GM23338 (cell line): Measurements from ENCODE around the gene TBX1. TPM values are rescaled to one million over a fixed set of nuclear protein-coding genes. Genes with fewer than 3 reads are reported as not detected.

Experiments used
- ATAC-seq: fragments of 200-7000 bp; cut with Tn5 transposase; 3 replicates; pipeline ENCODE4 v1.9.1; 2020
- DNase-seq: peaks from one replicate; pipeline ENCODE4 v3.0.0-alpha.2; 2015; ENCODE audit warnings: low spot score
- H2AFZ ChIP-seq: fragments of 200-600 bp; sonication (generic); 2 replicates; pipeline ENCODE4 v1.8.0; 2016; ENCODE audit warnings: antibody characterized with exemption, mild to moderate bottlenecking, moderate library complexity
- H3F3A ChIP-seq: fragments of 200-600 bp; sonication (generic); replicated peaks from 2 replicates; pipeline ENCODE4 v1.8.0; 2017; ENCODE audit warnings: antibody characterized with exemption, mixed run types, low read depth
- H3K27ac ChIP-seq: fragments of 200-600 bp; sonication (generic); 2 replicates; pipeline ENCODE4 v1.6.1; 2016; ENCODE audit warnings: low read depth
- H3K27me3 ChIP-seq: fragments of 200-600 bp; sonication (generic); 2 replicates; pipeline ENCODE4 v1.8.0; 2016; ENCODE audit warnings: mild to moderate bottlenecking, mixed run types, moderate library complexity; ENCODE audit not compliant: insufficient read depth
- H3K36me3 ChIP-seq: fragments of 200-600 bp; sonication (generic); 2 replicates; pipeline ENCODE4 v1.8.0; 2016; ENCODE audit warnings: mild to moderate bottlenecking; ENCODE audit not compliant: insufficient read depth
- H3K4me1 ChIP-seq: fragments of 200-600 bp; sonication (generic); 2 replicates; pipeline ENCODE4 v1.8.0; 2016; ENCODE audit warnings: mild to moderate bottlenecking, moderate library complexity; ENCODE audit not compliant: insufficient read depth
- H3K4me2 ChIP-seq: fragments of 200-600 bp; sonication (generic); 2 replicates; pipeline ENCODE4 v1.7.1; 2017; ENCODE audit warnings: mixed run types
- H3K4me3 ChIP-seq: fragments of 200-600 bp; sonication (generic); 2 replicates; pipeline ENCODE4 v1.6.1; 2016; ENCODE audit warnings: mixed run types
- H3K79me2 ChIP-seq: fragments of 200-600 bp; sonication (generic); replicated peaks from 2 replicates; pipeline ENCODE4 v1.8.0; 2017; ENCODE audit warnings: mild to moderate bottlenecking; ENCODE audit not compliant: insufficient read depth
- H3K9me2 ChIP-seq: fragments of 200-600 bp; sonication (generic); 2 replicates; pipeline ENCODE4 v1.8.0; 2017; ENCODE audit not compliant: insufficient read depth
- H4K20me1 ChIP-seq: fragments of 200-600 bp; sonication (generic); replicated peaks from 2 replicates; pipeline ENCODE4 v1.8.0; 2017; ENCODE audit warnings: mild to moderate bottlenecking; ENCODE audit not compliant: insufficient read depth
- H3K27ac Mint-ChIP-seq: 2 replicates; pipeline ENCODE4 v1.8.0; 2020; ENCODE audit warnings: inconsistent platforms, mild to moderate bottlenecking, moderate library complexity, mixed read lengths
- H3K27me3 Mint-ChIP-seq: 3 replicates; pipeline ENCODE4 v1.8.0; 2022; ENCODE audit warnings: low read depth, mild to moderate bottlenecking, moderate library complexity, mixed read lengths, inconsistent platforms; ENCODE audit not compliant: insufficient read depth, poor library complexity
- H3K36me3 Mint-ChIP-seq: 3 replicates; pipeline ENCODE4 v1.8.0; 2021; ENCODE audit warnings: low read depth, mild to moderate bottlenecking, inconsistent platforms, moderate library complexity, mixed read lengths
- H3K4me1 Mint-ChIP-seq: 3 replicates; pipeline ENCODE4 v1.8.0; 2020; ENCODE audit warnings: mild to moderate bottlenecking, inconsistent platforms, mixed read lengths
- H3K4me3 Mint-ChIP-seq: 3 replicates; pipeline ENCODE4 v1.8.0; 2021; ENCODE audit warnings: moderate library complexity, mild to moderate bottlenecking, inconsistent platforms, mixed read lengths
- H3K9me3 Mint-ChIP-seq: 3 replicates; pipeline ENCODE4 v1.8.0; 2020; ENCODE audit warnings: moderate library complexity, mild to moderate bottlenecking, inconsistent platforms, mixed read lengths
- CREB1 ChIP-seq: fragments of 250-450 bp; sonication (Bioruptor Pico); IDR thresholded peaks from 2 replicates; pipeline ENCODE4 v1.5.0; 2020; ENCODE audit warnings: low read depth, mild to moderate bottlenecking, moderate library complexity
- EZH2 ChIP-seq: fragments of 200-600 bp; sonication (generic); IDR thresholded peaks from one replicate; pipeline ENCODE4 v1.8.0; 2017; ENCODE audit warnings: antibody characterized with exemption, mild to moderate bottlenecking, low read depth; ENCODE audit not compliant: unreplicated experiment
- EZH2phosphoT487 ChIP-seq: fragments of 200-600 bp; sonication (generic); IDR thresholded peaks from one replicate; pipeline ENCODE4 v1.8.1; 2018; ENCODE audit warnings: antibody characterized with exemption; ENCODE audit not compliant: unreplicated experiment
- NANOG ChIP-seq: IDR thresholded peaks from 2 replicates; pipeline ENCODE4 v1.6.1; 2016; ENCODE audit warnings: antibody characterized with exemption, borderline replicate concordance
- POLR2AphosphoS5 ChIP-seq: IDR thresholded peaks from 2 replicates; pipeline ENCODE4 v1.6.1; 2016; ENCODE audit warnings: antibody characterized with exemption, low read depth
- STAT1 ChIP-seq: IDR thresholded peaks from one replicate; pipeline ENCODE4 v1.6.1; 2016; ENCODE audit warnings: antibody characterized with exemption; ENCODE audit not compliant: unreplicated experiment
- ZNF114 ChIP-seq: fragments of 250-450 bp; sonication (Bioruptor Pico); IDR thresholded peaks from 2 replicates; pipeline ENCODE4 v1.5.0; 2020; ENCODE audit warnings: mild to moderate bottlenecking, moderate library complexity
- ZNF331 ChIP-seq: fragments of 250-450 bp; sonication (Bioruptor Pico); IDR thresholded peaks from 2 replicates; pipeline ENCODE4 v1.5.0; 2020; ENCODE audit warnings: low read depth, mild to moderate bottlenecking, moderate library complexity
- polyA plus RNA-seq: library from polyadenylated mRNA; unstranded; fragments of >200 nt; fragmentation: Nextera tagmentation; extraction: Ambion mirVana; gene quantifications from 2 replicates; pipeline ENCODE4 v1.2.1, GENCODE V29; 2016
- total RNA-seq: library from RNA; depleted of rRNA; stranded (reverse); fragments of >200 nt; shearing (Covaris generic); gene quantifications from 2 replicates; pipeline ENCODE4 v1.2.3, GENCODE V29; 2014
- TF ChIP-seq, protein P1 (sequence below), 2 experiments: fragments of 200-600 bp in 1 of 2; sonication (generic) in 1 of 2; conservative IDR thresholded peaks; 2 replicates each; pipeline versions ENCODE4 v1.5.1 to v1.6.1; 2016 to 2017; ENCODE audit warnings: antibody characterized with exemption in 2 of 2, low read depth in 2 of 2, mild to moderate bottlenecking in 2 of 2, moderate library complexity in 1 of 2
- TF ChIP-seq, protein P2 (sequence below): IDR thresholded peaks from one replicate; pipeline ENCODE4 v1.6.1; 2018; ENCODE audit warnings: antibody characterized with exemption; ENCODE audit not compliant: unreplicated experiment

TBX1 gene
- total and polyA plus RNA-seq, 2 experiments from 2014 or later, result 0.19 to 0.66 TPM

DNA sequence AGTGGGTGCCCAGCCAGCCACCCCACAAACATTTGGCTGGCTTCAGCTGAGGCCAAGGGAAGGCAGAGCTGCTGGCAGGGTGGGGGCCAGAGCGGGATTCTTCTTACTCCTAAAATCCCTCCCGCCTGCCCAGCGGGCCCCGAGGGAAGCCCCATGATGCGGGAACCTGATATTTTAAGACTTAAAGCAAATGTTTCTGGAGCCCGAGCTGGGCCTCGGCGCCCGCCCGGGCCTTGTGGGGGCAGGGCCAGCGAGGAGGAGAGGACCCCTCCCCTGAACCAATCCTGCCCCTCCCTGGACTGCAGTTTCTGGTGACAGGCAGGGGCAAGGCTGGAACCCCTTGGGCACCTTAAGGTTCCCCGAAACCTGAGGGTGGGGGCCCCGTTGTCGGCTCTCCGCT lies 20.0 kb upstream of the TBX1 start:
- H3K4me2 ChIP-seq, result no peak overlapping the region
- H3K27ac ChIP-seq, result no peak overlapping the region
- H3K9me2 ChIP-seq, result no peaks in the 10 kb centered on the region
- H3F3A ChIP-seq, result no peaks in the 10 kb centered on the region
- no peaks in the 10 kb centered on the region for H3K27me3 ChIP-seq
- no peaks in the 10 kb centered on the region for H3K9me3 Mint-ChIP-seq
- no peaks in the 10 kb centered on the region for H3K4me1 ChIP-seq
- no peaks in the 10 kb centered on the region for H4K20me1 ChIP-seq
- H3K36me3 ChIP-seq, result no peaks in the 10 kb centered on the region
- H3K4me3 Mint-ChIP-seq, result no peak overlapping the region
- no peaks in the 10 kb centered on the region for H3K79me2 ChIP-seq
- no peak overlapping the region for H3K4me3 ChIP-seq
- no peak overlapping the region for H2AFZ ChIP-seq
- H3K4me1 Mint-ChIP-seq, result peaks cover 9% of the 10 kb centered on the region
- TF ChIP-seq, protein P1, sequence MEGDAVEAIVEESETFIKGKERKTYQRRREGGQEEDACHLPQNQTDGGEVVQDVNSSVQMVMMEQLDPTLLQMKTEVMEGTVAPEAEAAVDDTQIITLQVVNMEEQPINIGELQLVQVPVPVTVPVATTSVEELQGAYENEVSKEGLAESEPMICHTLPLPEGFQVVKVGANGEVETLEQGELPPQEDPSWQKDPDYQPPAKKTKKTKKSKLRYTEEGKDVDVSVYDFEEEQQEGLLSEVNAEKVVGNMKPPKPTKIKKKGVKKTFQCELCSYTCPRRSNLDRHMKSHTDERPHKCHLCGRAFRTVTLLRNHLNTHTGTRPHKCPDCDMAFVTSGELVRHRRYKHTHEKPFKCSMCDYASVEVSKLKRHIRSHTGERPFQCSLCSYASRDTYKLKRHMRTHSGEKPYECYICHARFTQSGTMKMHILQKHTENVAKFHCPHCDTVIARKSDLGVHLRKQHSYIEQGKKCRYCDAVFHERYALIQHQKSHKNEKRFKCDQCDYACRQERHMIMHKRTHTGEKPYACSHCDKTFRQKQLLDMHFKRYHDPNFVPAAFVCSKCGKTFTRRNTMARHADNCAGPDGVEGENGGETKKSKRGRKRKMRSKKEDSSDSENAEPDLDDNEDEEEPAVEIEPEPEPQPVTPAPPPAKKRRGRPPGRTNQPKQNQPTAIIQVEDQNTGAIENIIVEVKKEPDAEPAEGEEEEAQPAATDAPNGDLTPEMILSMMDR (conservative IDR thresholded peaks at IDR 0.05; ENCODE audit: low read depth in 2 of 2), result no peak
- TF ChIP-seq EZH2, result no peak
- TF ChIP-seq, protein P2, sequence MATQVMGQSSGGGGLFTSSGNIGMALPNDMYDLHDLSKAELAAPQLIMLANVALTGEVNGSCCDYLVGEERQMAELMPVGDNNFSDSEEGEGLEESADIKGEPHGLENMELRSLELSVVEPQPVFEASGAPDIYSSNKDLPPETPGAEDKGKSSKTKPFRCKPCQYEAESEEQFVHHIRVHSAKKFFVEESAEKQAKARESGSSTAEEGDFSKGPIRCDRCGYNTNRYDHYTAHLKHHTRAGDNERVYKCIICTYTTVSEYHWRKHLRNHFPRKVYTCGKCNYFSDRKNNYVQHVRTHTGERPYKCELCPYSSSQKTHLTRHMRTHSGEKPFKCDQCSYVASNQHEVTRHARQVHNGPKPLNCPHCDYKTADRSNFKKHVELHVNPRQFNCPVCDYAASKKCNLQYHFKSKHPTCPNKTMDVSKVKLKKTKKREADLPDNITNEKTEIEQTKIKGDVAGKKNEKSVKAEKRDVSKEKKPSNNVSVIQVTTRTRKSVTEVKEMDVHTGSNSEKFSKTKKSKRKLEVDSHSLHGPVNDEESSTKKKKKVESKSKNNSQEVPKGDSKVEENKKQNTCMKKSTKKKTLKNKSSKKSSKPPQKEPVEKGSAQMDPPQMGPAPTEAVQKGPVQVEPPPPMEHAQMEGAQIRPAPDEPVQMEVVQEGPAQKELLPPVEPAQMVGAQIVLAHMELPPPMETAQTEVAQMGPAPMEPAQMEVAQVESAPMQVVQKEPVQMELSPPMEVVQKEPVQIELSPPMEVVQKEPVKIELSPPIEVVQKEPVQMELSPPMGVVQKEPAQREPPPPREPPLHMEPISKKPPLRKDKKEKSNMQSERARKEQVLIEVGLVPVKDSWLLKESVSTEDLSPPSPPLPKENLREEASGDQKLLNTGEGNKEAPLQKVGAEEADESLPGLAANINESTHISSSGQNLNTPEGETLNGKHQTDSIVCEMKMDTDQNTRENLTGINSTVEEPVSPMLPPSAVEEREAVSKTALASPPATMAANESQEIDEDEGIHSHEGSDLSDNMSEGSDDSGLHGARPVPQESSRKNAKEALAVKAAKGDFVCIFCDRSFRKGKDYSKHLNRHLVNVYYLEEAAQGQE, result no peak
- no peak for TF ChIP-seq POLR2AphosphoS5
- no peak for TF ChIP-seq ZNF114 (CRISPR knock-in tag)
- TF ChIP-seq EZH2phosphoT487, result no peak
- TF ChIP-seq ZNF331 (CRISPR knock-in tag), result no peak
- TF ChIP-seq NANOG, result no peak
- TF ChIP-seq CREB1 (CRISPR knock-in tag), result no peak
- no peak for TF ChIP-seq STAT1
- no peaks in the 10 kb centered on the region for H3K36me3 Mint-ChIP-seq
- ATAC-seq, result no peak
- peaks cover 6% of the 10 kb centered on the region for H3K27me3 Mint-ChIP-seq
- no peak for DNase-seq
- no peak overlapping the region for H3K27ac Mint-ChIP-seq

DNA sequence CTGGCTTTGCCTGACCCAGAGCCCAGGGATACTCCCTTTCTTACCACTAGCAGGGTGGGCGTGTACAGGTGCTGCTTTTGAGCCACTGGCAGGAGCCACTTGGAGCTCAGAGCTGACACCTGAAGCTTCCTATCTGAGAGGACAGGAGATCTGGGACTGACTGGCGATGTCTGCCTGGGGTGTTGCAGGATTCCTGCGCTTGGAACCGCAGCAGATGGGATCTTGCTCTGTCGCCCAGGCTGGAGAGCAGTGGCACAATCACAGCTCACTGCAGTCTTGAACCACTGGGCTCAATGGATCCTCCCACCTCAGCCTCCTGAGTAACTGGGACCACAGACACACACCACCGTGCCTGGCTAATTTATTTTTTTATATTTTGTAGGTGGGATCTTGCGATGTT lies 19.5 kb upstream of the TBX1 start:
- H3K4me3 Mint-ChIP-seq, result no peak overlapping the region
- DNase-seq (no peak), ATAC-seq (no peak)
- H3K36me3 ChIP-seq, result no peaks in the 10 kb centered on the region
- no peaks in the 10 kb centered on the region for H3K36me3 Mint-ChIP-seq
- no peaks in the 10 kb centered on the region for H3K9me3 Mint-ChIP-seq
- H3K4me2 ChIP-seq, result no peak overlapping the region
- no peaks in the 10 kb centered on the region for H4K20me1 ChIP-seq
- H3K27me3 ChIP-seq, result no peaks in the 10 kb centered on the region
- H3K27me3 Mint-ChIP-seq, result peaks cover 6% of the 10 kb centered on the region
- no peaks in the 10 kb centered on the region for H3K9me2 ChIP-seq
- H3K79me2 ChIP-seq, result no peaks in the 10 kb centered on the region
- H3K4me3 ChIP-seq, result no peak overlapping the region
- H3F3A ChIP-seq, result no peaks in the 10 kb centered on the region
- peaks cover 11% of the 10 kb centered on the region for H3K4me1 Mint-ChIP-seq
- no peak overlapping the region for H2AFZ ChIP-seq
- no peaks in the 10 kb centered on the region for H3K4me1 ChIP-seq
- no peak overlapping the region for H3K27ac Mint-ChIP-seq
- no peak overlapping the region for H3K27ac ChIP-seq
- no peak for TF ChIP-seq STAT1
- no peak for TF ChIP-seq CREB1 (CRISPR knock-in tag)
- TF ChIP-seq EZH2phosphoT487, result no peak
